Activated effector memory CD4-positive, alpha-beta T cell treated with Interleukin-2 at 50 U/mL for 16 hours (primary cell): ENCODE measurements around the gene FKBP5.
A peak's percentile ranks its signal among the peaks of the same experiment; 100 is the strongest.
"Not testable (repeated sequence)": the region's sequence is repeated elsewhere in the genome, so short reads cannot be mapped to it uniquely, and the experiment has no call there.

Experiments used
- DNase-seq: peaks from one replicate; pipeline ENCODE4 v3.0.0-alpha.2; 2020

The FKBP5 gene

GRCh38 chr6:35582315-35582714 is 106.4 kb downstream of the FKBP5 start:
- DNase-seq, result no peak

- DNase-seq, result no peak
Measured at GRCh38 chr6:35581633-35582032, 107.1 kb downstream of the FKBP5 start.

GRCh38 chr6:35580836-35581235 is 107.9 kb downstream of the FKBP5 start:
- DNase-seq, result no peak

- DNase-seq, result no peak
Measured at GRCh38 chr6:35576682-35577081, 112.0 kb downstream of the FKBP5 start.

GRCh38 chr6:35573495-35574110 is 115.1 kb downstream of the FKBP5 start:
- DNase-seq, result no peak

GRCh38 chr6:35570885-35571330 is 117.8 kb downstream of the FKBP5 start:
- not testable (repeated sequence) for DNase-seq

- peak; percentile 15 for DNase-seq
Measured at GRCh38 chr6:35569011-35569461, 119.7 kb downstream of the FKBP5 start.

- DNase-seq, result no peak
Measured at GRCh38 chr6:35566794-35567193, 121.9 kb downstream of the FKBP5 start.

- no peak for DNase-seq
Measured at GRCh38 chr6:35564733-35565132, 124.0 kb downstream of the FKBP5 start.

- no peak for DNase-seq
Measured at GRCh38 chr6:35562060-35562459, 126.7 kb downstream of the FKBP5 start.

GRCh38 chr6:35561113-35561512 is 127.6 kb downstream of the FKBP5 start:
- DNase-seq, result no peak

GRCh38 chr6:35558571-35558970 is 130.1 kb downstream of the FKBP5 start:
- DNase-seq, result no peak

- no peak for DNase-seq
Measured at GRCh38 chr6:35557239-35557638, 131.5 kb downstream of the FKBP5 start.

GRCh38 chr6:35554811-35555210 is 133.9 kb downstream of the FKBP5 start:
- DNase-seq, result no peak

- no peak for DNase-seq
Measured at GRCh38 chr6:35553315-35553714, 135.4 kb downstream of the FKBP5 start.

GRCh38 chr6:35552285-35552917 is 136.3 kb downstream of the FKBP5 start:
- DNase-seq, result peak; percentile 32

- no peak for DNase-seq
Measured at GRCh38 chr6:35550437-35550836, 138.3 kb downstream of the FKBP5 start.

GRCh38 chr6:35547676-35548075 is 141.0 kb downstream of the FKBP5 start:
- no peak for DNase-seq

- DNase-seq, result no peak
Measured at GRCh38 chr6:35544769-35545361, 143.8 kb downstream of the FKBP5 start.

GRCh38 chr6:35543459-35544193 is 145.1 kb downstream of the FKBP5 start:
- DNase-seq, result no peak

- DNase-seq, result no peak
Measured at GRCh38 chr6:35541836-35542235, 146.9 kb downstream of the FKBP5 start.

- no peak for DNase-seq
Measured at GRCh38 chr6:35539223-35539622, 149.5 kb downstream of the FKBP5 start.

- DNase-seq, result not testable (repeated sequence)
Measured at GRCh38 chr6:35535847-35536246, 152.9 kb downstream of the FKBP5 start.
